Dedifferentiated amniotic fluid mesenchymal stem cell (primary cell): ENCODE results near the gene DFFA.
A peak's percentile ranks its signal among the peaks of the same experiment; 100 is the strongest.

Experiments
- DNase-seq: peaks from one replicate; pipeline ENCODE4 v3.0.0-alpha.2; 2016; ENCODE audit errors: extremely low spot score

Gene DFFA, protein sequence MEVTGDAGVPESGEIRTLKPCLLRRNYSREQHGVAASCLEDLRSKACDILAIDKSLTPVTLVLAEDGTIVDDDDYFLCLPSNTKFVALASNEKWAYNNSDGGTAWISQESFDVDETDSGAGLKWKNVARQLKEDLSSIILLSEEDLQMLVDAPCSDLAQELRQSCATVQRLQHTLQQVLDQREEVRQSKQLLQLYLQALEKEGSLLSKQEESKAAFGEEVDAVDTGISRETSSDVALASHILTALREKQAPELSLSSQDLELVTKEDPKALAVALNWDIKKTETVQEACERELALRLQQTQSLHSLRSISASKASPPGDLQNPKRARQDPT

DNA sequence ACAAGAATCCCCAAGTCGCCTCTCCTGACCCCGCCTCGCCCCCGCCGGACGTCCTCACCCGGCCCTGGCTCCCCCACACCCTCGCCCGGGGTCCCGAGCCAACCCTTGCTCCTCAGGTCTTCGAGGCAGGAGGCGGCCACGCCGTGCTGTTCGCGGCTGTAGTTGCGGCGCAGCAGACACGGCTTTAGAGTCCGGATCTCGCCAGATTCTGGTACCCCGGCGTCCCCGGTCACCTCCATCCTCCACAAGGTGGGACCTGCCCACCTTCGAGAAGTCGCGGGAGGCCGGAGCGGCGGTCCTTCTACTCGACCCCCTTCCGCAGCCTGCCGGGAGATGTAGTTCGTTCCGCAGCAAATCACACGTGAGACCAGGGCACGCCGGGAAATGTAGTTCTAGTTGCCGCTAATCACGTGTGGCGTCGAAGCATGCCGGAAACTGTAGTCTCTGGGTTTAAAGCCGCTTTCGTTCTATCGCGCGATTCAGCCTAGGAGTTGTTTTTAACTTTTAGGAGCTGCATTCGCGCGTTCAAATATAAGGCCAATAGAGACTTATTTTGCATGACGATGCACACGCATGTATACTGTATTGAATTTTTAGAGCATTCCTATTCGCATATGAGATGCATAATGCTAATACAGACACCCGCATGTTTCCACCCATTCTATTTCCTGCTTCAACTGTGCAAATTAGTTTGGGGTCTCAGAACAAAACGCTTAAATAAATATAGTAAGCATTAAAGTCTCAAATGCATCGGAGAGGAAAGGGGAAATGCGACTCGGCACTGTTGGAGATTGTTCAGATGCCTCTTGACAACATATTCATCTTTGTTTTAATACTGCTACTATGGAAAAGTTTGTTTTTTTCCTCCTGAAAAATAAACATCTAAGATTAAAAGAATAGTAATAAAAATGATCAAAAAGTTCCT is at the start of gene DFFA:
TSS of gene DFFA (minus strand) at position 310 of the 925 bp plus-strand sequence. CDS start at position 239, 71 bp downstream.
- peak; percentile 97 for DNase-seq

DNA sequence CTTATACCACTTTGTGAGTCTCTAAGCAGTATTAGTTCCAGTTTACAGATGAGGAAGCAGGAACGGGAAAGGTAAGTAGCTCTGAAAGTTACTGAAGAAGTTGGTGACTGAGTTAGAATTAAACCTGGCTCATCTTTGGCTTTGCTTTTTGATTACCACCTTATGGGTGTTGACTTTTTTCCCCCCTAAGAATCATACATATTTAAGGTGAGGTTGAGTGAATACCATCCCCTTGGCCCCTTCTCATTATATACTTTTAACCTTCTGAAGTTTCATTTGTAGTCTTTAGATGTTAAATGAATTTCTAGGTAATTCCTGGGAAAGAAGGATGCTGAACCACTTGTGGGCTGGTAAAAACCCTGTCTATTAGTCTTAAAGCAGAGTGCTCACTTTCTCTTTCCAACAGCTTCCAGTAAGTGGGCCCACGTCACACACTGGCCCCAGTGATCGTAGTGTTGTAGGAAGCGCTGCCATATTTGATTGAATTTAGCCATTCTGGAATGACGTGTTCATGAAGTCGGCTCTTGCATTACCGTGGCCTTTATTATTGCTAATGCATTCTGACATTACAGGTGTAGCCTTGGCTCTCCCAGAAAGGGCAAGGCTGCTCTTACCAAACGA is 49.3 kb upstream of the DFFA start:
- no peak for DNase-seq

DNA sequence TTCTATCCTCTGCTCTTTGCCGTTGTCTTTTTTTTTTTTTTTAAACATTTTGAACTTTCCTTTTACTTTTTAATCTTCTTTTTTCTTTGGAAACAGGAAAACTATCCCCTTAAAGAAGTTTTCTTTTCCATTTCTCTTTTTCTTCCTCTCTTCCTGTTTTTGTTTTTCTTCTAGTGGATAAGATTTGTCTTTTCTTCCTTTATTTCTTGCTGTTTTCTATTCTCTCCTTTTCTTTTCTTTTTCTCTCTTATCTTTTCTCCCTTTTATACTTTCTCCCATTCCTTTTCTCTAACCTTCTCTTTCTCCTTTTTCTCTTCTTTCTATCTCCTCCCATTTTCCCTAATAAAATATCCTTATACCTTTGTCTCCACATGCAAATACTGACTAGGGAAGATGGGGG is 48.6 kb upstream of the DFFA start:
- no peak for DNase-seq

DNA sequence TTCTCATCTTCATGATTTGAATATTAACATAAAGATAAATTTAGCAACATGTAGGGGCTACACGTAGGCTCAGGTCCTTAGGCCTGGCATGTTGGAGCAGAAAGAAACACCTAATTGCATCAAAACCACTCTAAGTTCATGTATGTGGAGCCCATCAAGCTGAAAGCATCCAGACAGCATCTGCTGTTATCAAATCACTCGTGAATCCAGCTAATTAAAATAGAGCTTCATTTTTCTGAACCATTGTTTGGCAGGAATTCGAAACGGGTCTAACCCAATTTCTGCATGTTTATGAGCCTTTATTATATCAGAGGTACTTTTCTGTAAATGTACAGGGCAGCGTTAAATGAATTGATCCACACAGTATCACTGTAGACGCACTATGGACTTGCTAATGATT is 48.2 kb upstream of the DFFA start:
- no peak for DNase-seq

DNA sequence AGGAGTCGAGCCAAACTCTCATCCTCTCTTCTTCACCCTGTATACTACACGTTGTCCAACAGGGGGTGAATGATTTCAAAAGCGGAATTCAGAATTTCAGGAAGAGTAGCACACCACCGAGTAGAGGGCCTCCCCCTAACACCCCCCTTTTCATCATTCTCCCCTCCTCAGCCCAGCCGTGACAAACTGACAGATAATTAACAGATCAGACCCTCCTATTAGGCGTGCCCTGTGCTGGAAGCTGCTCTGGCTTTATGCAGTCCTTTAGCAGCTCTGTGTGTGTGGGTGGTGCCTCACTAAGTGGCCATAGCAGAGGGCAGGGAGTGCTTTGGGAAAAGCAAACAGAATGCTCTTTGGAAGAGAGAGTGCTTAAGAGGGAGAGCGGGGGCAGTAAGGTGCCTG is 46.7 kb upstream of the DFFA start:
- no peak for DNase-seq

DNA sequence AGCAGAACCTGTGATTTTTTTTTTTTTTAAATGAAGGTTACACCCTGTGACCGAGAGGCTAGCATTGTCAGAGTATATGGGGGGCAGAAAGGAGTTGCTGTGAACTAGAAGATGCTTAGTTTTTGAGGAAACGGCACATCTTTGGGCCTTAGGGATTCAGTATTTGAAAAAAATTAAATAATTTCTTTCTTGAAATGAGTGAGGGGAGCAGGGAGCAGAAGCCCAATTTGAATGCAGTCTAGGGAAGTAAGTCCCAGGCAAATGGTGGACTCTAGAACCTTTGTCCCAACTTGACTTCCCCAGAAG is 45.3 kb upstream of the DFFA start:
- DNase-seq = no peak

DNA sequence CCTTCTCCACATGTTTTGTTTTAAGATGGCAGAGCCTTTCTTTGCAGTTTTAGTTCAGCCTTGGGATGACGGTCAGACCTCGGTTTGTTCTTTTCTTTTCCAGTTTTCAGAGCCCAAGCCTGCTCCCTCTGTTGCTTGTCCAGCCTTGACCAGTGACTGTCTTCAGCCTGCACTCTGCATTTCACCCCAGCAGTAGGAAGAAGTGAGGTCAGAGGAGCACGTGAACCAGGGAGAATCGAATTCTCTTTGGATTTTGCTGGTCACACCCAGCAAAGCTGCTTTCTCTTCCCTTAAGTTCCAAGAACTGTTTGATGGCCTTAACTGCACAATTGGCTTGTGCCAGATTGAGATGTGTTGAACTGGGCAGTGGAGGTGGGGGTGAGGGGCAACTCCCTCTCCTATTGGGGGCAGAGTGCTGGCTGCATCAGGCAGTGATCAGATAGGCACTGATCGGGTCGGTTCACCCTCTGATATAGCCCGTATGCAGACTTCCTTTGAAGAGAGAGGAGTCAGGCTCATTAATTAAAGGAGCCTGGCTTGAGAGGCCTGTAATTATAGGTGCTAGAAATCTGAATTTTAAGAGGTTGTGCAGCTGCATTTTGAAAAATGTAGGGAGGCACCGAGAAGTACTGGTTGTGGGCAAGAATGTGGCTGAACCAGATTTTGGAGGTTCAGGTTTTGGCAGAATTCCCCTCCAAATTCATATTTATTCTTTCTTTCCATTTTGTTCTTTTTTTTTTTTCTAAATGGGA is 44.8 kb upstream of the DFFA start:
- DNase-seq = no peak

DNA sequence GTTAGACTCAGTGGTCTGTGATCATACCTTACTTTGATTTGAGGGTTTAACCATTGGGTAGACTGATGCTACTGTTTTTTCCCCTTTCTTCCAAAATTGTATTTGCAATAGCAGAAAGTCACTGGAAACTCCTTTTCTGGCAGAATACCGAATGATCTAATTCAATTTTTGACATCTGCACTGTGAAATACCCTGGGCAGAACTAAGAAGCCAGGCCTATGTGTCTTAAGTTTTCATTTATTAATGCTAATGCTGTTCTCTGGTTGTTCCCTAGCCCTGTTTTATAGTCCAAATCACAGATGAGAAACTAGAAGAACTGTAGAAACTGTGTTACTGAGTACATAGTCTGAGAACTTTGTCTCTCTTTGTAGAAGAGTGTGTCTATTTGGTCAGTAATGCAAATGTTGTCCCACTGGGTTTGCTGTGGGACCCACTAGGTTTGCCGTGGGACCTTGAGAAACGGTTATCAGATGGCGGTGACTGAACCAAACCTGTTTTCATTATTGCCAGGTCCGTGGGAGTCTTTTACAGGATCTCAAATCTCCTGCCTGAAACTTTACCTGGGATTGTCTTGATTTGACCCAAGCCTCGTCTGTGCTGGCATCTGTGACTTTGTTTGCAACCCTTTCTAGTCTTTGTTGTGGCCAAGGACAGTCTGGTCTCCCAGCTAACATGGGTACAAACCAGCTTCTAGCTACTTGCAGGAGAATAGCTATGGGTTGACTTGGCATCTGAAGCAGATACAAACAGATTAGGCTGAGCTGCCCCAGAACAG is 43.8 kb upstream of the DFFA start:
- DNase-seq = no peak

DNA sequence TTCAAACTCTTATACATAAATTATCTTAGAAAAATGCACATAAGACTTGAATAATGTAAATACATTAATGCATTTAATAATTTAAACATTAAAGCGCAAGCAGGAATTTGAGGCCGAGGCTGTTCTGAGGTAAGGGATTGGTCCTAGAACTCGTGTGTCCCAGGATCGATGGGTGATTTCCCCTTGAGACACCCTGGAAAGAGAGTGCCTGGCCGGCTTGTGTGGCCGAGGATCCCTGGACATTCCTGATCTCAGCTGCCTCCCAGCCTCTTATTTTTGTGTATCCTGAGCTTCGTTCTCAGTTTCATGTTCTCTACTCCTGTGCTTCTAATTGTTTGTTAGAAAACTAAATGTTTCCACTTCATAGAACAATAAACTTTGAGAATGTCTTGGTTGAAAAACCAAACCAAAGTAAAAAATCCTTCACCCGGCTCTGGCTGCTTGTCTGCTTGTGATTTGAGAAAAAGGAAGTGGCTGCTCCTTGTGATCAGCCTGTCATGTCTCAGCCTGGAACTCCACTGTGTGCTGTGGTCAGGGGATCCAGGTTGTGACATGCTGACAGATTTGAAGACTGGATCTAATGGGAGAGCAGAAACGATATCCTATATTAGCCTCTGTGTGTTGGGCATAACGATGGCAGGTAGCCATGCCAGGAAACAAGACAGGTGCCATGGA is 43.1 kb upstream of the DFFA start:
- no peak for DNase-seq

DNA sequence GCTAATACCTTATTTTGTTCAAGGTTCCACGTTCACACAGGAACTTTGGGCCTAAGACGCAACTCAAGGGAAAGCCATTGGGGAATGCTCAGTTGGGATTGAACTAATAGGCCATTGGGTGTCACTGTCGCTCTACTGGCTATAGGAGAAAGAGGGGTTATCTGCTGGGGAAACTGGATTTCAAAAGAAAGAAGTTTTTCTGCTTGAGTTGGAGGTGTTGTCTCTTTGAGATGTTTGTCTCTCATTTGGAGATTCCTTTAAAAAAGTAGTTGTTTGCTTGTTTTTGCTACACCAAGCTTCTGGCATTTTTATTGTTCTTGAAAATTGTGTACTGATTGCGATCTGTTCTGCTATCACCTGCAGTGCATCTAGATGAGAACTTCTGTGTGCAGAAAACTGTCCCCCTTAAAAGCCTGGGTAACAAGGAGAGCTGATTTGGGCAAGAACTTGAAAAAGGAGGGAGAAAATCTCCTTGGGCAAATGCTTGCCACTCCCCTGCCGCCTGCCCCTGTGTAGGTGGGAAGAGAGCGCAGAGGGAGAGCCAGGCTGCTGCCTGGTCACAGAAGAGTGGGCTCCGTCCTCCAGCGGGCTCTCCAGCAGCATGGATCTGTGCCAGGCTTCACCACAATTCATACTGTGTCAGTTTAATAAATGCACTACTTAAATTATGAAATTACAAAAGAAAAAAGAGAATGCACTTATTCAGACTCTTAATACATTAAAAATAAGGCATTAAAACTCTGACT is 42.3 kb upstream of the DFFA start:
- no peak for DNase-seq

DNA sequence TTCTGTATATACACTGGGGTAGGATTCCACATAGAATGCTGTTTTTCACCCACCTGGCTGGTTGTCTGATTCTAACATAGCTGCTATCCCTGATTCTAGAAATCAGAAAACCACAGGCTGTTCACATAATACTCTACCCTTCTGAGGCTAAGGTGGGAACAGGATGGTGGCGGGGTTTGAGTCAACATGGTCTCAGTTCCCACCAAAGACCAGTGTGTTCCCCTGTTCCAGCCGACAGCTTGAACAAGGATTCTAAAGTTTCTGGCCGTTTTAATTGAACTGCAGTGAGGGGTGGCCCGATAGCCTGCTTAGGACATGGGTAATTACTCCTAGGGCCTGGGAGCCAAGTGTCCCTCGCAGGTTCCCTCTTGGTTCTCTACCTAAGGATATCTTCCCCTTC is 40.9 kb upstream of the DFFA start:
- no peak for DNase-seq

DNA sequence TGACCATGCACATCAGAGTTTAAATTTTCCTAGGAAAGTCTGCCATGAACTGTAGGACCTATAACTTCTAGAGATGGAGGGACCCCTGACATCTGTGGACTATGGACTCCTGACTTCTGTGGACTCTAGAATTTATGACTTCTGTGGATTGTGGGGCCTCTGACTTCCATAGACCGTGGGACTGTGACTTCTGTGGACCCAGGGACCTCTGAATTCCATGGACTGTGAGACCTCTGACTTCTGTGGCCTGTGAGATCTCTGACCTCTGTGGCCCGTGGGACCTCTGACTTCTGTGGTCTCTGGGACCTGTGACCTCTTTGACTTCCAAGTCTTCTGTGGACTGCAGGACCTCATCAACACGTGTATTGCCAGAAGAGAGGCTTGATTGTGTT is 39.2 kb upstream of the DFFA start:
- no peak for DNase-seq

DNA sequence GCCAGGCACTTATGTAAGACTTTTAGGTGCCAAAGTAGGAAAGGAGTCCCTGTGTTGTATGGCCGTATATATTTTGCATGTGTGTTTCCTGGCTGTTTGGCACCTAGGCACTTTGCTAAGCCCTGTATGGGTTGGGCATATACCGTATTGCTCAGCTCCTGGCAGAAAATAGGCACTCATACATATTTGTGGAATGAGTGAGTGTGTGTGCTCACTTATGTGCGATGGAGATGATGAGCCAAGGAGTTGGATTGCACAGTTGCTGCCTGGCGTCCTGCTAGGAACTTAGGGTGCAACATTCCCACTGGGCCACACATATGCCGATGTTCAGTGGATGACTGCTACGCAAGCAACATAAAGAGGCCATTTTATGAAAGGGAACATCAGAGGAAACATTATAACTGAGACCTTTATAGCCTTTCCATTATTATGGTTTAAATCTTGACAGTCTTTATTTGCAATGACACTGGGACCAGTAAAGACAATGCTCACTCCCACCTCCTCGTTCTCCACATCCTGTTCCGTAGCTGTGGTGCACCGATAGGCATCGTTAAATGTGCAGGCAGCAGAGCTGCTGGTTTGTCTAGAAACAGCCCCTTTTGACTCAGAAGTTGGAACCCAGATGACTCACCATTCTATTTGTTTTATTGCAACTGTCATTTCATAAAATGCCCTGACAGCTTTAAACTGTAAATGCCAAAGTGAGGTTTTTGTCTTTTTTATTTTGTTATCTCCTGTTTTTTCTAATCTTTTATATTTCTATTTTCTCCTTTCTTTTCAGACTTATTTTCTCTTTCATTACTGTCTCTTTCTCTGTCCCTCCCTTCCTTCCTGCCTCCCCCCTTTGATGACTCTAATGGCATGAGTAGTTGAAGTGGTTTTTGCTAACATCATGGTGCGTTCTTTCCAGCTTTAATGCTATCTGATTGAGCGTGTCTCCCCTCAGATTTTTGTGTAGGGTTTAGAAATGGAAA is 38.5 kb upstream of the DFFA start:
- peak; percentile 81 for DNase-seq

DNA sequence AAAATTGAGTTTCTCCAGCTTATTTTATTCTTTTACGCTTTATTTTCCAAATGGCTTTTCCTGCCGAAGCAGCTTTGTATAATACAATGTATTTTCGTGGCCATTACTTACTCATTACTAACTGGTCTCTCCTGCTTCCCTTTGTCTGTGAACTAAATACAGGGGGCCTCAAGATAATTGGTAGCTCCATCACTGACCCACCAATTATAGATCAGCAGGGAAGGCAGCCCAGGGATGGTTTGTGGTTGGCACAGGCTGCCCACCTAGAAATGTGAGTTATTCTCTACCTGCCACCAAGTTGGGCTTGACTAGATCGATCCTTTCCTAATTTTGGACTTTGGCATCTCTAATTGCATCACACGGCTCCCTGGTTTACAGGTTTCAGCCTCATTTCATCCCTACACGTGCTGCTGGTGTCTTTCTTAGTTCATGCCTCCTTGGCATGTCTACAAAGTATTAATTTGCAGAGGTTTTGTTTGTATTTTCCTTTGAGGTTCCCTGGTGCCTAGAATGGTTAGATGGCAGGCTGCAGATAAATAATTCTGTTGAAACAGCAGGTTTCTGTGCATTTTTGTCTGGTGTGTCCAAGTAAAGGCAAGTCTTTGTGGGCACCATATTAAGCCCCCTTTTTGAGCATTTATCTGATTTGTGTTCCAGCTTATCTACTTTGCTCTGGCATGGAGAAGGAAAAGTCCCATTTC is 37.6 kb upstream of the DFFA start:
- no peak for DNase-seq

DNA sequence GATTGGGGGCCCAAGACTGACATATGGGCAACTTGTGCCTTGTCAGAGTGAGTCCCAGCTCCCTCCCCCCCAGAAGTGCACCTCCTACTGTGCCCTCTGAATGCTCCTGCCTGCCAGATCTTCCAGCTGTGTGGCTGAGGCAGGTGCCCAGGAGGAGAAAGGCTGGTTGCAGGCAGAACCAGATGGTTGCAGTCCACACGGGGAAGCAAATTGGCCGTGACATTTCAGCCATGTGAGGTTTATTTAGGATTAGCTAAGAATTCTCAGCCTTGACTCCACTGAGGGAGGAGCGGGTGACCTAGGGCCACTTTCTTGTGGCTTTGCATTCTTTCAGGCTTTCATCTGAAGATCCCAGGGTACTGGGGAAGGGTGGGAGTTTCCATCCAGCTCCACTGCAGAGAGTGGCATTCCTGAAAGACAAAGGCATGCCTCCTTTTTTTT is 36.2 kb upstream of the DFFA start:
- DNase-seq = peak; percentile 89

DNA sequence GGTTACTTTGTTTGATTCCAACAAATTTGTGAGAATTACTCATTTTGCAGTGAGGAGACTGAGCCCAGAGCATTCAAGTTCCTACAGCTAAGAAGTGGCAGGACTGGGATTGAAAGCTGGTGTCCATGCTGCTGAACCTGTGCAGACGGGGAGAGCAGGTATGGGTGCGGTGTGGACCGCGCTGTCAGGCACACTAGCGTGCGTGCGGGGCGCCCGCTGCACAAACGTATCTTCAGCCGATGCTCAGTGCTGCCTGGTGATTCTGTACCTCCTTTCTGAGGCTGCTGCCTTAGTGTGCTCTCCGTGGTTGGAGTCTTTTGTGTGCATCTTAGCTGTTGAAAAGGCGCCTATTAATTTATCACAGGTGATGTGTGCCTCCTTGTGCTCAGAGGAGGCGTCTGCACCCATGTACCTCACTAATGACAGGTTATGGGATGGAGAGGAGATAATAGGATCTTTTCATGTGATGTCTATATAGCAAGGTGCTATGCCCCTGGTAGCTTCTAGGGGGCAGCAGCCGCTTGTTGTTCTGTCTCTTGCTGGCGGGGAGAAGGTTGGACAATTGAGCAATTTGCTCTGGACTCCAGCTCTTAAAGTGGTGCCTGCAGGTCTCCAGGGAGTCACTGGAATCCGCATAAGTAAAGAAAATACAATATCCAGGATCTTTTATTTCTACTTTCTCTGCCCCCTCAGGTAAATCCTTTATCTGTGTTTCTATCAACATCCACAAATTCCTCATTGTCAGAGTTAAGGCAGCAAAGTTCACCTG is 35.0 kb upstream of the DFFA start:
- DNase-seq = peak; percentile 68

DNA sequence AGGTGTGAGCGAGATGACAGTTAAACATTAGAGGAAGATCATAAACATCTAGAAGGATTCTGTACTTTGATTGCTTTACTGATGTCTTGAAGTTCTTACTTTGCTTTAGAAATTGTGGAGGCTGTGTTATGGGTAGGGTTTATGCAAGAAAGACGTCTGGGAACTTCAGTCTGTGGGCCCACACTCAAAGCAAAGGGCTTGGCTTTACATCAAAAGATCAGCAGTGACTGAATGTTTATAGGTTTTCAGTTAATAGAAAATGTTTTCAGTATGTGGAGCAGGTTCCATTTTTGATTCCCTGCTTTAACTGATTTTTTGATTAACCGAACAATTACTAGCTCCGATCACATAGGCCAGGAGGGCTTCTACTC is 34.3 kb upstream of the DFFA start:
- DNase-seq = no peak
